Smooth muscle cell (in vitro differentiated cells): Measurements from ENCODE around the gene METAP1D. TPM values are rescaled to one million over a fixed set of nuclear protein-coding genes. Genes with fewer than 3 reads are reported as not detected.

Experiments used
- DNase-seq: peaks from one replicate; lab custom pipeline; 2025; ENCODE audit not compliant: unreplicated experiment; lab: John Stamatoyannopoulos, UW
- H2AFZ ChIP-seq: fragments of 200-600 bp; sonication (generic); 2 replicates; pipeline ENCODE4 v1.6.0; 2016; ENCODE audit warnings: antibody characterized with exemption, low read depth, mild to moderate bottlenecking
- H3F3A ChIP-seq: fragments of 200-600 bp; sonication (generic); 2 replicates; pipeline ENCODE4 v1.6.0; 2017; ENCODE audit warnings: antibody characterized with exemption, low read depth
- H3K27ac ChIP-seq: fragments of 200-600 bp; sonication (generic); 2 replicates; pipeline ENCODE4 v1.5.1; 2016; ENCODE audit warnings: low read depth, mild to moderate bottlenecking
- H3K27me3 ChIP-seq: fragments of 200-600 bp; sonication (generic); 2 replicates; pipeline ENCODE4 v1.6.1; 2016; ENCODE audit warnings: low read depth, mild to moderate bottlenecking
- H3K36me3 ChIP-seq: fragments of 200-600 bp; sonication (generic); 2 replicates; pipeline ENCODE4 v1.5.1; 2016; ENCODE audit warnings: low read depth
- H3K4me1 ChIP-seq: fragments of 200-600 bp; sonication (generic); 2 replicates; pipeline ENCODE4 v1.5.1; 2016; ENCODE audit warnings: low read depth
- H3K4me2 ChIP-seq: fragments of 200-600 bp; sonication (generic); 2 replicates; pipeline ENCODE4 v1.6.0; 2016; ENCODE audit warnings: mild to moderate bottlenecking
- H3K4me3 ChIP-seq: fragments of 200-600 bp; sonication (generic); 2 replicates; pipeline ENCODE4 v1.5.1; 2016; ENCODE audit warnings: mild to moderate bottlenecking
- H3K79me2 ChIP-seq: fragments of 200-600 bp; sonication (generic); 2 replicates; pipeline ENCODE4 v1.6.0; 2016; ENCODE audit warnings: low read depth, mild to moderate bottlenecking
- H3K9ac ChIP-seq: fragments of 200-600 bp; sonication (generic); 2 replicates; pipeline ENCODE4 v1.6.0; 2016; ENCODE audit warnings: low read depth
- H3K9me3 ChIP-seq: fragments of 200-600 bp; sonication (generic); replicated peaks from 2 replicates; pipeline ENCODE4 v1.5.1; 2016; ENCODE audit warnings: low read depth
- H4K20me1 ChIP-seq: fragments of 200-600 bp; sonication (generic); 2 replicates; pipeline ENCODE4 v1.6.0; 2016; ENCODE audit warnings: low read depth
- WGBS: methylation state at CpG from one replicate; pipeline ENCODE4 v1.1.7; 2016; ENCODE audit warnings: low lambda C conversion rate; 5-methylcytosine and 5-hydroxymethylcytosine counted together
- polyA plus RNA-seq: library from polyadenylated mRNA; unstranded; fragments of >200 nt; fragmentation: Nextera tagmentation; extraction: Ambion mirVana; gene quantifications from 2 replicates; pipeline ENCODE4 v1.2.1, GENCODE V29; 2016
- total RNA-seq: library from RNA; depleted of rRNA; stranded (reverse); fragments of >200 nt; gene quantifications from 2 replicates; pipeline ENCODE4 v1.2.3, GENCODE V29; 2014
- TF ChIP-seq, protein P1 (sequence below): fragments of 200-600 bp; sonication (generic); IDR thresholded peaks from 2 replicates; pipeline ENCODE4 v1.5.1; 2017; ENCODE audit warnings: borderline replicate concordance, mild to moderate bottlenecking, antibody characterized with exemption; ENCODE audit not compliant: insufficient read depth, poor library complexity, severe bottlenecking

METAP1D gene
- total and polyA plus RNA-seq, 2 experiments from 2014 or later, result 5.9 to 7.5 TPM

DNA sequence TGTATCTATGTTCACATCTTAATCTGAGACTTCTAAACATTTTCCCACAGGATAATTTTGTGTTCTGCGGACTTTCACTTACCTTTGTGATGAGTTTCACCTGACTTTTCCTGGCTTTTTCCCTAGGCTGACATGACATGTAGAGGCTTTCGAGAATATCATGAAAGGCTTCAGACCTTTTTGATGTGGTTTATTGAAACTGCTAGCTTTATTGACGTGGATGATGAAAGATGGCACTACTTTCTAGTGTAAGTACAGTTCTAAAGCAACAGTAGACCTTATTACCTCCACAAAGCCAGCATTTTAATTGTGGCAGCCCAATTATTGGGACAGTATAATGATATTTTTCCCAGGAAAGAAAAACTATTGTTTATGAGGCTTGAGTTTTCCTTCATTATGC, 34.1 kb upstream of the METAP1D start:
- no peak overlapping the region for H3K9ac ChIP-seq
- peaks cover 26% of the 10 kb centered on the region for H3K4me1 ChIP-seq
- peaks cover 18% of the 10 kb centered on the region for H4K20me1 ChIP-seq
- H3K27ac ChIP-seq, result no peak overlapping the region
- no peak overlapping the region for H3K4me3 ChIP-seq
- no peak overlapping the region for H3K4me2 ChIP-seq
- TF ChIP-seq, protein P1, sequence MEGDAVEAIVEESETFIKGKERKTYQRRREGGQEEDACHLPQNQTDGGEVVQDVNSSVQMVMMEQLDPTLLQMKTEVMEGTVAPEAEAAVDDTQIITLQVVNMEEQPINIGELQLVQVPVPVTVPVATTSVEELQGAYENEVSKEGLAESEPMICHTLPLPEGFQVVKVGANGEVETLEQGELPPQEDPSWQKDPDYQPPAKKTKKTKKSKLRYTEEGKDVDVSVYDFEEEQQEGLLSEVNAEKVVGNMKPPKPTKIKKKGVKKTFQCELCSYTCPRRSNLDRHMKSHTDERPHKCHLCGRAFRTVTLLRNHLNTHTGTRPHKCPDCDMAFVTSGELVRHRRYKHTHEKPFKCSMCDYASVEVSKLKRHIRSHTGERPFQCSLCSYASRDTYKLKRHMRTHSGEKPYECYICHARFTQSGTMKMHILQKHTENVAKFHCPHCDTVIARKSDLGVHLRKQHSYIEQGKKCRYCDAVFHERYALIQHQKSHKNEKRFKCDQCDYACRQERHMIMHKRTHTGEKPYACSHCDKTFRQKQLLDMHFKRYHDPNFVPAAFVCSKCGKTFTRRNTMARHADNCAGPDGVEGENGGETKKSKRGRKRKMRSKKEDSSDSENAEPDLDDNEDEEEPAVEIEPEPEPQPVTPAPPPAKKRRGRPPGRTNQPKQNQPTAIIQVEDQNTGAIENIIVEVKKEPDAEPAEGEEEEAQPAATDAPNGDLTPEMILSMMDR, result no peak
- no peaks in the 10 kb centered on the region for H3K9me3 ChIP-seq
- H2AFZ ChIP-seq, result no peak overlapping the region
- DNase-seq, result no peak
- peaks cover 7% of the 10 kb centered on the region for H3K79me2 ChIP-seq
- H3K36me3 ChIP-seq, result peaks cover 25% of the 10 kb centered on the region
- no peaks in the 10 kb centered on the region for H3F3A ChIP-seq
- 99% methylated on average over 3 of the region's 3 CpGs for WGBS
- H3K27me3 ChIP-seq, result no peaks in the 10 kb centered on the region

DNA sequence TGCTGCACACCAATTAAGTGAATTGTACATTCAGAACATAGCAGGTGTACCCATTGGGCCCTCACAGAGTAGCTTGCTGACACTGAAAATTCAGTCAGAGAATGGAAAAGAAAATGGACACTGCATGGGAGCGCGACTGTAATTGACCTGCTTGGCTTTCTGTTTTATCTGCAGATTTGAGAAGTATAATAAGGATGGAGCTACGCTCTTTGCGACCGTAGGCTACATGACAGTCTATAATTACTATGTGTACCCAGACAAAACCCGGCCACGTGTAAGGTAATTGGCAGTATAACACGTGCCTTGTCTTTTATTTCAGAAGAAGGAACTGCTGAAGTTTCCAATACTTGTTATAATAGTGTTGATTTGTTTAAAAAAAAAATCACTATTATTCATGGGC, 33.5 kb upstream of the METAP1D start:
- H3F3A ChIP-seq, result no peaks in the 10 kb centered on the region
- TF ChIP-seq, protein P1, result no peak
- no peak for DNase-seq
- H3K4me3 ChIP-seq, result no peak overlapping the region
- H3K36me3 ChIP-seq, result peaks cover 25% of the 10 kb centered on the region
- no peak overlapping the region for H3K4me2 ChIP-seq
- peaks cover 26% of the 10 kb centered on the region for H3K4me1 ChIP-seq
- 97% methylated on average over 8 of the region's 8 CpGs for WGBS
- H3K27me3 ChIP-seq, result no peaks in the 10 kb centered on the region
- no peak overlapping the region for H3K9ac ChIP-seq
- H3K9me3 ChIP-seq, result no peaks in the 10 kb centered on the region
- no peak overlapping the region for H3K27ac ChIP-seq
- H2AFZ ChIP-seq, result no peak overlapping the region
- peaks cover 12% of the 10 kb centered on the region for H4K20me1 ChIP-seq
- H3K79me2 ChIP-seq, result peaks cover 7% of the 10 kb centered on the region

DNA sequence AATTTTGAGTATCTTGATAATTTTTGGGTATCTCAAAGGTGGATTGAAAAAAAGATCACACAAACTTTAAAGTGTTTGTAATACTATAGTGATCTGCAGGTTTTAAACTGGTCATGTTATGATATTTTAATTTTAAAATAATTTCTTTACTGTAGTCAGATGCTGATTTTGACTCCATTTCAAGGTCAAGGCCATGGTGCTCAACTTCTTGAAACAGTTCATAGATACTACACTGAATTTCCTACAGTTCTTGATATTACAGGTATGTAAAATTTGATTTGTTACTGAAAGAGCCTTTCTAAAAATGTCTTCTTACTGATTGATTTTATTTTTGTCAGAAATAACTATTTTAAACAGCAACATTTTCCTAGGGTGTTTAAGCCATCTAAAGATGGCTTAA, 33.1 kb upstream of the METAP1D start:
- no peak overlapping the region for H3K4me2 ChIP-seq
- no peak overlapping the region for H3K9ac ChIP-seq
- H3K27ac ChIP-seq, result no peak overlapping the region
- H3K9me3 ChIP-seq, result no peaks in the 10 kb centered on the region
- DNase-seq, result no peak
- H3K4me1 ChIP-seq, result peaks cover 26% of the 10 kb centered on the region
- TF ChIP-seq, protein P1, result no peak
- no peaks in the 10 kb centered on the region for H3F3A ChIP-seq
- H3K27me3 ChIP-seq, result no peaks in the 10 kb centered on the region
- no peak overlapping the region for H3K4me3 ChIP-seq
- peaks cover 11% of the 10 kb centered on the region for H4K20me1 ChIP-seq
- peaks cover 7% of the 10 kb centered on the region for H3K79me2 ChIP-seq
- H2AFZ ChIP-seq, result no peak overlapping the region
- peaks cover 25% of the 10 kb centered on the region for H3K36me3 ChIP-seq

DNA sequence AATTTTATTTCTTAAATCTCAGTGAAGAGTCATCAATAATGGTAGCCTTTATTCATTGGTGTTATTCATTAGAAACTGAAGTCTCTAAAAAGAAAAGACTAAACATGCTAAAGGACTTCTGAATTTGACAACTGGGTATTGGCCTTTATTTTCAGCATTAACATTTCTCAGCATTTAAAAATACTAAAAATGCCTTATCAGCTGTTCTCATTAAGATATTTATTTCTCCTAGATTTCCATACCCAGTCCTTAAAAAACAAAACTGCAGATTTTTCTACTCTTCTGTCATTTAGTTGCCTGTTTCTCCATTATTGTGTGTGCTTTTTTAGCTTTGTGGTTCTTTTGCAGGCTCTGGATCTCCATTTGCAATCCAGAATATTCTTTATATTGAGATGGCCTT, 31.2 kb upstream of the METAP1D start:
- H2AFZ ChIP-seq, result no peak overlapping the region
- peaks cover 21% of the 10 kb centered on the region for H3K4me1 ChIP-seq
- H3F3A ChIP-seq, result no peaks in the 10 kb centered on the region
- no peak overlapping the region for H3K4me3 ChIP-seq
- H3K9ac ChIP-seq, result no peak overlapping the region
- no peaks in the 10 kb centered on the region for H3K27me3 ChIP-seq
- H3K36me3 ChIP-seq, result peaks cover 25% of the 10 kb centered on the region
- H3K27ac ChIP-seq, result no peak overlapping the region
- H4K20me1 ChIP-seq, result peaks cover 7% of the 10 kb centered on the region
- H3K4me2 ChIP-seq, result no peak overlapping the region
- TF ChIP-seq, protein P1, result no peak
- no peak for DNase-seq
- no peaks in the 10 kb centered on the region for H3K79me2 ChIP-seq
- H3K9me3 ChIP-seq, result no peaks in the 10 kb centered on the region
